ENCODE data around the gene POC1A.

DNA sequence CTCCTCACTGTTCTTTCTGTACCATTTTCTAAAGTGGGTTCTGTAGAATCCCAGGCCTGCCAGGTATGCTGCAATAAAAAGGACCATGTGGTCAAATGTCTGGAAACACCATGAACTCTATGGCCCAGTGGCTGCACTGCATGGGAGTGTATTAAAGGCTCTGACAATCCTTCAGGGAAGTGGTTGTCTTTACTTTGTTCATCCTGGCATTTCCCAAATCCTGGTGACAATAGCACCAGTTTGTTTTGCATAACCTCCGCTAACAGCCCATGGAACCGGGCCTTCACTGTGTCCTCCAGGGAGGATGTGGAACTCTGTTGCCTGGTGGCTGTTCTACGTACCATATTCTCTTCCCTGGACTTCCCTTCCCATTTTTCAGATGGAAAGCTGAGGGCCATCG, 86.7 kb downstream of the POC1A start:
- TF ChIP-seq SP1 (IDR thresholded peaks at IDR 0.05; ENCODE audit: low read depth, low read length): no peak
- no peak for TF ChIP-seq ZNF274 (IDR thresholded peaks at IDR 0.05; ENCODE audit: insufficient read depth, insufficient read length)
- TF ChIP-seq ATF3 (IDR thresholded peaks at IDR 0.05; ENCODE audit: borderline replicate concordance, extremely low read depth, low read depth, low read length): no peak

Measured in GM12878 (cell line).